ENCODE data around the gene UXT.
"Not testable (repeated sequence)": the region's sequence is repeated elsewhere in the genome, so short reads cannot be mapped to it uniquely, and the experiment has no call there.

Gene UXT, protein sequence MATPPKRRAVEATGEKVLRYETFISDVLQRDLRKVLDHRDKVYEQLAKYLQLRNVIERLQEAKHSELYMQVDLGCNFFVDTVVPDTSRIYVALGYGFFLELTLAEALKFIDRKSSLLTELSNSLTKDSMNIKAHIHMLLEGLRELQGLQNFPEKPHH

DNA sequence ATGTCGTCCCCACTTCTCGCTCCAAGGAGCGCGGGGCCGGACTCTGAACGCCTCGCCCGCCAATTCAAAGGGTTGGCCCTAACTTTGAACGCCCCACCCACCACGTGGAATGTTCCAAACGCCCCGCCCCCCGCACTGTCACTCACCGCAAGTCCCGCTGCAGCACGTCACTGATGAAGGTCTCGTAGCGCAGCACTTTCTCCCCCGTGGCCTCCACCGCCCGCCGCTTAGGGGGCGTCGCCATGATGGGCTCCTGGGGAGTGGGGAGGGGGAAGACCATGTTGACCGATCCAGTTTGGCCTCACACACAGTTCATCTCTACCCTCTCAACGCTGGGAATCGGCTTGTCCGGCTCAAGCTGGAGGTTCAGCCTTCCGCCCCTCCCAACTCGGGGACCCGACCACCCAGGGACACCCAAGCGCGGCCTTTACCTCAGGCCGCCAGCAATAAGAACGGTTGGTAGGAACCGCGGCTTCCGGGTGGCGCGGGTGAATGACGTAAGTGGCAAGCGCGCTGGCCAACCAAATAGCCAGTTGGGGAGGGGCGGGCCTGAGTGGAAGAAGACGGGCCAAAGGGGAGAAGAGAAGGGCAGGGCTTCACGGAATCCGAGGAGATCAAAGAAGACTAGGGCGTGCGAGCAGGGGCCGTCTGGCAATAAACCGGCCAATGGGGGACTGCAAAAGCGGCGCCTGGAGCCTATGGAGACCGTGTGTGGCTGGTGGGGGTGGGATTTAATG lies at the start of gene UXT:
Gene UXT, minus strand, starts transcription at position 497 of the 737 bp plus-strand sequence. Its CDS starts 253 bp downstream, at position 244.
- peak; percentile 75 for DNase-seq (ENCODE audit: low read depth, low spot score)

DNA sequence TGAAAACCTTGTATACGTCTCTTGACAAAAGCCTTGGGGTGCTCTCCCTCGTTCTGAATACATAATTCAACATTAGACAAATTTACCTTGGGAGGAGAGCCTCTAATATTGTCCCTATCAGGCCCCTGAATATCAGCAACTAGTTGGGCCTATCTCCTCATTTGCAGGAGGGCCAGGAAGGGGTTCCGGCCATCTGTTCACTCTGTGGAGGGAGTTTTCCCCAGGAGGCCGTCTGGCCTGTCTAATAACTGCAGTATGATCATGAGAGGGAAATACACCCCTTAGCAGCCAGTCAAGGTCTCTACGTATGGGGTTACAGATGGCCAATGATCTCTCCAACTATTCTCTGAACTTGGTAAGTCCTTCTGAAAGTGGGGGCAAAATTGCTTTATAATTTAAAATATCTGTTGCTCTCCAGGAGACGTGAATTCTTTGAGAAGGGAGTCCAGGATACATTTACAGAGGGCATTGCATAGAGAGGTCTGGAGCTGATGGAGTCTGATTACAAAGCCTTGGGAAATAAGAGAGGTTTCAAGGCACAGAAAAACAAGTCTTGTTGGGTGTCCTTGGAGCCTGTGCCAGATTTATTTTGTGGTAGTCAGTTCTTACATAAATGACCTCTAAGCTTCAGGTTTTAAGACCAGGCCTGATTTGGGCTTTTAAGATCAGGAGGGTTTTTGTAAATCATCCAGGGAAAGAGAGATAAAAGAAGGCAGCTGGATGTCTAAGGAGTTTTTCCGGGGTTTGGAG lies 48.2 kb upstream of the UXT start:
- DNase-seq (ENCODE audit: low read depth, low spot score), result no peak

DNA sequence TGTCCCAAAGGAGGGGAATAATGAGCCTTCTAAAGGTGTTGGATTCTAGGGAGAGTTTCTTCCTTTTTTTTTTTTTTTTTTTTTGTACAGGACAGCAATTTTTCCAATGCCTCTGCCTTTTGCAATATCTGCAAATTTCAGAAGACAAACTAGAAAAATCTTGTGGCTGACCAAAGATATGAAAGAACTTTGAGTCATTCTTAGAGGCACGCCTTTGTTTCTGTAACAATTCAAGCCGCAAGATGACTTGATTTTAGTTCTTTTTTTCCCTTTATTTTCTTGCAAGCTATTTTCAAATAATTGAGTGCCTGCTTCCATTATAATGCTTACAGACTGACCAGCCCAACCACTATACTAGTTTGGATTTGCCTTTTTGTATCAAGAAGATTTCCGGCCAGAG lies 47.6 kb upstream of the UXT start:
- DNase-seq (ENCODE audit: low read depth, low spot score), result no peak

DNA sequence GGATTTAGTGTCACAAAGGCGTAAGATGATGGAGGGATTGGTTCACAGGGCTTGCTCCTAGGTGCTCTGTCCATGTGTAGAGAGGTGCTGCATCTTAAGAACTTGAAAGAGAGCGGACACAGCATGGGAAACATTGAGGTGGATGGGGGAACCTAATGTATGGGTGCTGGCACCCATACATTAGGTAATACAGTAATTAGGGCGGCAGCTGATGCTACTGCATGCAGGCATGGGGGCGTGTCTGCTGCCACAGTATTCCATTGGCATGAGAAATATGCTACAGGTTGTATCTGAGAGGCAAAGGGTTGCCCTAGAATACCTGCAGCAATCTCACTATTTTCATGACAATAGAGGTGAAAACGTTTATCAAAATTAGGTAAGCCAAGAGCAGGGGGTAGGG lies 45.8 kb upstream of the UXT start:
- DNase-seq (ENCODE audit: low read depth, low spot score), result no peak

DNA sequence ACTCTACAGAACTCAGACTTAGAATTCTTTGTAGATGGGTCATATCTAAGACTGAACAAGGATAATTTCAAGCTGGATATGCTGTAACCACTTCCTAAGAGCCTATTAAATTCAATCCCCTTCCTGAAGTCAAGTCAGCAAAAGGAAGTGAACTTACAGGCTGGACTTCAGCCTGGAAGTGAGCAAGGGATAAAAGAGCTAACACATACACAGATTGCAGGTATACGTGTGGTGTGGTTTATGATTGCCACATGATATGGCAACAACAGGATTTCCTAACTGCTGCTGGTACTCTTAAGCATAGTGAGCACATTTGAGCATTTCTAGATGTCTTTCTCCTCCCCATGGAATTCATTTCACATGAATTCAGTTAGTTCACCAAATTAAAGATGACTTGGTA lies 38.2 kb upstream of the UXT start:
- no peak for DNase-seq (ENCODE audit: low read depth, low spot score)

DNA sequence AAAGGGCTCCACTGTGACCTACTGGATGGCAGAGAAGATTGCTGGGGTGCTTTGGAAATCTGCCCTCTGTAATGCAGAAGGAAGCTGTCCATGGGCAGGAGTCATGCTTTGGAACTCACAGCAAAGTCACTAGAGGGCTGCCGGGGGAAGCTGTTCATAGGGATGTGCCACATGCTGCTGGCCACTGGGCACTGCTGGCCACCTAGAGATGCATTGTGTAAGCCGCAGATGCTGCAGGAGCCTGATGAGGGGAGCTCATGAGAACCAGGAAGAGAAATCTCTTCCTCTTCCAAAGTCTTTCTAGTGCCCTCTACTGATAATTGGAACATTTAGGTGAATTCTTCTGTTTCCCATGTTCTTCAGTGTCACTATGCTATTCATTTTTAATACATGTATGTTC lies 31.2 kb upstream of the UXT start:
- no peak for DNase-seq (ENCODE audit: low read depth, low spot score)

DNA sequence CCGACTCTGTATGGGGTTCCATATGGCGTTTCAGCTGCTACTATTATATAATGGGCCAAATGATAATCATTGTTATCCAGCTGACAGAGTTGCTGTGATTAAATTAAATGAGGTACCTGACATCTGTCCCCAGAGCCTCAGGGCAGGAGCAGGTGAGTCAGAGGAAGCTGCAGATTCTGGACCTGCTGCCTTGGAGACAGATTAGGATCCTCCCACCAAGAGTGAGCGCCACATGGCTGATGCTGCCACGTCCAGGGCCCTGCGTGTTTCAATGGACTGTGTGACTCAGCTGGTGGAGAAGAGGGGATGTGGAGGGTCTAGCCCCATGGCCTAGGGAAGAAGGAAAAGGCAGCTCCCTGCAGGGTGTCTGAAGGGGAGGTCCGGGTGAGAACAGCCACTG lies 28.3 kb upstream of the UXT start:
- DNase-seq (ENCODE audit: low read depth, low spot score), result no peak

DNA sequence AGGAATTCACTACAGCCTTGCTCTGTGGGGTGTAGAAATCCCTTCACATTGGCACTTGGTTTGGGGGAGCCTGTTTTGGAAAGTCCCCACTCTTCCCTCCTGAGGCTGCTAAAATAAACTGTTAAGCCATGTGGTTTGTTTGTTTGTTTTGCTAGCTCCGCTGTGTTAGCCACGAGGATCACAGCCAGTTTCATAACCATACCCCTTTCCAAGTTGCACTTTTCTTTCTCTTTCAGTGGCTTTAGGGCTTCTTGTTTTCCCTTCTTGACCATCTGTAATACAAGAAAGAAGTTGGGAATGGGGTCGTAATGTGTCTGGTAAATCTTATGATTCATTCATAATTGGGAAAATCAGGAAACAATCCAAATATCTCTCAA lies 24.8 kb upstream of the UXT start:
- DNase-seq (ENCODE audit: low read depth, low spot score), result no peak

DNA sequence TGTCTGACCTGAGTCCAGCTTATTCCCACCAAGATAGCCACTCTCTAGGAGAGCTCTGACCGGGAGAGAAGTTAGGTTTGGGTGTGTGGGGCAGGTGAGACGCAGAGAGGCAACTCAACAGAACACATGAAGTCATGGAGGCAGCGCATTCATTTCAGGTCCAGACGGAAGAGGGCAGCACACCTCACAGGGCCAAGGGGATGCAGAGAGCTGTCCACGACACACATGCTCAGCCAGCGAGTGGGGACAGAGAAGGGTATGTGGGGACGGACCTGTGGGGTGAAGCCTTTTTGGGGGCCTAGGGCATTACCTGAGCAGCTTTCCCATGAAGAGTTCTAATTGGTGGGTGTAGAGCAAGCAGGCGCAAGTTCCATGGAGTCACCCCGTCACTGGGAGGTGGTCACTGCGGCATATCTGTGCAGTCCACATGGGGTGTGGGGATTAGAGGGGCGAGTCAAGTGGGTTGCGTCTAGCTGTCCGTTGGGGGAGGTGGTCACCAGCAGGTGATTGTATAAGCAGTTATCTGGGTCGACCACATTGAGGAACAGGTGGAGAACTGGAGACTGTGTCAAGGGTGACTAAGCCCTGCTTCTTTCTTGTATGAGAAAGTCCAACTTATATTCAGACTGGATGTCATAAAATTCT lies 24.3 kb upstream of the UXT start:
- DNase-seq (ENCODE audit: low read depth, low spot score), result no peak

DNA sequence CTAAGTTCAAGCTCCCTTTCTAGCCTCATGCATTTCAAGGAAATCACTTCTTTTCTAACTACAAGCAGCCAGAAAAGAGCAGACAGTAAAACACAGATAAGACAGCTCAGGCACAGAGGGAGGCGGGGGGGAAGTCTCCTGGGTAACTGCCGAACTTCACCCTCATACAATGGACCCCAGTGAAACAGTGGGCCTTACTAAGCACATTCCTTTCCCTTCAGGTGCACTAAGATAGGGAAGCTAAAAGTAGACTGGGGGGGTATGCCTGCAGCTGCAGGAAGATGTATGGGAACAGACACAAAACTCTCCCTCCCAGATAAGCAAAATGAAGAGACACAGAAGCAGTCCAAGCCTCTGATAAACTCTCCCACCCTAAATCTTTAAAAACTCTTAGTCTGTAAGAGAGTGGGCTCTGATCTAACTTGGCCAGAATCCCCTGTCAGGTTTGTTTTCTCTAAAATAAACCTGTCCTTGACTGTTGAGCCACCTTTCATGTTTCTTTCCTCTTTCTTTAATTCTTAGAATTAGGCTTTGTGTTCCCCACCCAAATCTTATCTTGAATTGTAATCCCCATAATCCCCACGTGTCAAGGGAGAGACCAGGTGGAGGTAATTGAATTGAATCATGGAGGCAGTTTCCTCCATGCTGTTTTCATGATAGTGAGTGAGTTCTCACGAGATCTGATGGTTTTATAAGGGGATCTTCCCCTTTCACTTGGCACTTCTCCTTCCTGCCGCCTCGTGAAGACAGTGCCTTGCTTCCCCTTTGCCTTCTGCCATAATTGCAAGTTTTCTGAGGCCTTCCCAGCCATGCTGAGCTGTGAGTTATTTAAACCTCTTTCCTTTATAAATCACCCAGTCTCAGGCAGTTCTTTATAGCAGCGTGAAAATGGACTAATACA lies 17.2 kb upstream of the UXT start:
- not testable (repeated sequence) for DNase-seq (ENCODE audit: low read depth, low spot score)

DNA sequence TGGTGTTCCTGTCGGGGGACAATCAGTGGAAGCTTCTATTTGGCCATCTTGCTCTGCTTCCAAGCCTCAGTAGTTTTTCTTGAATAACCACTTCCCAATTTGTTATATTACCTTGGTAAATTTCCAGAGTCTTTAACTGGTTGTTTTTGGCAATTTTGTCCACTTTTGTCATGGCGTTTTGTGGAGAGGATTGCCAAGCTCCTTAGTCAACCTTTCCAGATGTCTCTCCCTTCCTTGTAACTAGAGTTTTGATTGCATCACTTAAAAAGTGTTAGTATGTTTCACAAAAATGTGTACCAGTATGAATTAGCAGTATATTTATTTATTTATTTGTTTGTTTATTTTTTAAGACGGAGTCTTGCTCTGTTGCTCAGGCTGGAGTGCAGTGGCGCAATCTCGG lies 15.8 kb upstream of the UXT start:
- DNase-seq (ENCODE audit: low read depth, low spot score), result no peak

DNA sequence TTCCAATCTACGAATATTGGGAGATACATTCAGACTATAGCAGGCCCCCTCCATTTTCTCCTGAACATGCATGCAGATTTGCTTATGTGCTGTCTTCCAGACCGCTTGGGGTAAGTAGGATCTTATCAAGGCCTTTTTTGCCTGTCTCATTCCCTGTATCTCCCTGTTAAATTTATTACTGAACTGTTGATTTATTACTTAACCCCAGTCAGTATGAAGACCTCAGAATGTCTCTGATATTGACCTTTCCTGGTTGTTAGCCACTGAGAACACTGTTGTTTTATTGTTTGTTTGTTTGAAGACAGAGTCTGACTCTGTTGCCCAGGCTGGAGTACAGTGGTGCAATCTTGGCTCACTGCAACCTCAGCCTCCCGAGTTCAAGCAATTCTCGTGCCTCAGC lies 6.8 kb upstream of the UXT start:
- DNase-seq (ENCODE audit: low read depth, low spot score), result not testable (repeated sequence)

DNA sequence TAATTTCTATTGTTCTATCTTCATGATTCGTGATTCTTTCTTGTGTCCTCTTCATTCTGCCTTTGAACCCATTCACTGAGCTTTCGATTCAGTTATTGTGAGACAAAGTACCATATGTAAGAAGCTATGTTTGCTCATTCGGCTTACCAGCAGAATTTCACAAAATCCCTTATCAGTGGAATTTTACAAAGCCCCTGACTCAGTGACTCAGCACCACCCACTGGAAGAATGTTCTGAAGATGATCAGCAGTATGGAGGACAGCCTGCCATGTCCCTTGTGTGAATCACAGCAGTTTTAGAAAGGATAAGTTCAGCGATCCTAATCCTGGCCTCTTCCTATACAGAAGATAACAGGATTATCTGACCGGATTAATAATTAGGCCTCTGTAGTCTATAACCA lies 5.8 kb upstream of the UXT start:
- DNase-seq (ENCODE audit: low read depth, low spot score), result no peak

DNA sequence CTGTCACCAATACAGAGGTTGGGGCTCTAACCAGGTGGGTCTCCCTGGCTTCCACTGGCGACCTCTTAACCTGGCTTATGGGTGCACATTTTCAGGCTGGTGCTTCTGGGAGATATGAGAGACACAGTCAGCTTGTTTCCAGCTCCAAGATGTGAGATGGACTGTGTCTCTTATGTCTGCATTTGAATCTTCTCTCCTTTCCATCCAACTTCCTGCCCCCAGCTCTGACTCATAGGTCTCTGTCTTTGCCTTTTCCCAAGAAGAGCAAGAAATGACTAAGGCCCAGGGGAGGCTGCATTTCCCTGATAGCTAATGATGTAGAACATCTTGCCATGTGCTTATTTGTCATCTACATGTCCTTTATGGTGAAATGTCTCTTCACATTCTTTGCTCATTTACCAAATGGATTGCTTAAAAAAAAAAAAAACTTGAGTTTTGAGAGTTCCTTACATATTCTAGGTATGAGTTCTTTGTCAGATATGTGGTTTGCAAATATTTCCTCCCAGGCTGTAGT lies 3.2 kb upstream of the UXT start:
- no peak for DNase-seq (ENCODE audit: low read depth, low spot score)

DNA sequence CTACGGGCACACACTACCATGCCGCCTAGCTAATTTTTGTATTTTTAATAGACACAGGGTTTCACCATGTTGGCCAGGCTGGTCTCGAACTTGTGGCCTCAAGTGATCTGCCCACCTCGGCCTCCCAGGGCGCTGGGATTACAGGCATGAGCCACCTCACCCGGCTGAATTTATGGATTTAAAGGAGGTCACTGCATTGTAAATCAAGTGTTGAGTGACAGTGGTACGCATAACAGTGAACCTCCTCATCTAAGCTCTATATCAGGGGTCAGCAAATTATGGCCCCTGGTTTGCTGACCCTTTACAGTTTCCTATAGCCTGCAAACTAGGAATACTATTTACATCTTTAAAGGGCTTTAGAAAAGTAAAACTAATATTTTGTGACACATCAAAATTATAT lies 2.6 kb upstream of the UXT start:
- DNase-seq (ENCODE audit: low read depth, low spot score), result no peak

DNA sequence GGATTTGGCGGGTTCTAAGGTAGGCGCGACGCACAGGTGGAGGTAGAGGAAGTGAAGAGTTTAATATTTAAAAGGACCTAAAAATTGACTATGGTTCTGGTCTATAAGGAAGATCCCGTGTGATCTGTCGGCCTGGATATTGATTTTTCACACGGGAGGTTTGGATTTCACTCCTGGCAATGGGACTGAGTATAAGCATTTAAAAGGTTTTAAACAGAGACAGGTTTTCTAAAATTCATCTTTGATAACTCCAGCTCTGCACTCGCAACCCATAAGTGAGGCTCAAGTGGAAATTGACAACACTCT lies 394 bp upstream of the UXT start:
- DNase-seq (ENCODE audit: low read depth, low spot score), result no peak

DNA sequence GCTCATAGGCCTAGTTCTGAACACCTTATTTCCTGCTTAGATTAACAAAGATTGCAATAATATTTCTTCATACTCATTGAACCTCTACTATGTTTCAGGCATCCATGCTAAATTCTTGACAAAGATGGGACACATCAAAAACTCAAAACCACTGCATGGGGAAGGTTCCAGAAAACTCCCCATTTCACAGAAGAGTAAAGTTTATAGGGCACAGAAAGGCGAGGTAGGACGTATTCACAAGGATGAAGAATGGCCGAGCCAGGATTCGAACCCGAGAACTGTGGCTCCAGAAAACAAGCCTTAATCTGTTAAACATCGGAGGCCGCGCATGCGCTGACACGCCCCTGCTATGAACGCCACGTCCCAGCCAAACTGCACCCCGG lies 688 bp downstream of the UXT start:
- no peak for DNase-seq (ENCODE audit: low read depth, low spot score)

DNA sequence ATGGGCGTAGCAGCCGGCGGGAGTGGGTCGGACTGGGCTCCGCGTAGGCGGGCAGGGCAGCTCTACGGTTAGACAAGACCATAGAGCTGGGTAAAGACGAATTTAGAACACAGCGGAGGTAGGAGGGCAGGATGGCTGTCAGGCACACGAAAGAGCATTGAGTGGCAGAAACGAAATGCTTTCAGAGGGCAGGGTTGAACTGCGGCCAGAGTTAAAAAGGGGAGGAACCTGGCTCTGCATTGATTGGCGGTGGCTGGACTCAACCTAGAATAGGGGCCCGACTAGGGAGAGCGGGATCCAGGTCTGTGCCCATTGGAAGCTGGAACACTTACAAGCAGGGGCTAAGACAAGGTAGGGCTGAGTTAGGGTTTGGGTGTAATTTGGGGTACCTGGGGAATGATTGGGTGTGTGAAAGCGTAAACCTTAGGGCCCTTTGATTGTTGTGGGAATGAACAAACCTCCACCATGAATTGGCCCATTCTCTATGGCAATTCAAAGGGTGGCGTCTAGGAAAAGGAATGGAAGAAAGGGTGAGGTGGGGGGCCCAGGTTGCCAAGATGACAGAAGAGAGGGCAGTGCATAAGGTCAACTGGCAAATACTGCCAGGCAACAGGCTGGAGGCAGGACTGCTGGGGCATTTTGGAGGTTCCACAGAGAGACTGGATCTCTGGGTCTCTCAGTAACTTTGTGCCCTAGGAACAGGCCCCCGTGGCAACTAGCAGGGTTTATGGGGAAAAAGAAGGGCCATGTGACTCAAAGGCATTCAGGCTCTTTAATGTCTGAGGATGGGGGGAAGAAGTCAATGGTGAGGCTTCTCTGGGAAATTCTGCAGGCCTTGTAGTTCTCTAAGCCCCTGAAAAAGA lies 7.7 kb downstream of the UXT start:
- DNase-seq (ENCODE audit: low read depth, low spot score), result no peak

DNA sequence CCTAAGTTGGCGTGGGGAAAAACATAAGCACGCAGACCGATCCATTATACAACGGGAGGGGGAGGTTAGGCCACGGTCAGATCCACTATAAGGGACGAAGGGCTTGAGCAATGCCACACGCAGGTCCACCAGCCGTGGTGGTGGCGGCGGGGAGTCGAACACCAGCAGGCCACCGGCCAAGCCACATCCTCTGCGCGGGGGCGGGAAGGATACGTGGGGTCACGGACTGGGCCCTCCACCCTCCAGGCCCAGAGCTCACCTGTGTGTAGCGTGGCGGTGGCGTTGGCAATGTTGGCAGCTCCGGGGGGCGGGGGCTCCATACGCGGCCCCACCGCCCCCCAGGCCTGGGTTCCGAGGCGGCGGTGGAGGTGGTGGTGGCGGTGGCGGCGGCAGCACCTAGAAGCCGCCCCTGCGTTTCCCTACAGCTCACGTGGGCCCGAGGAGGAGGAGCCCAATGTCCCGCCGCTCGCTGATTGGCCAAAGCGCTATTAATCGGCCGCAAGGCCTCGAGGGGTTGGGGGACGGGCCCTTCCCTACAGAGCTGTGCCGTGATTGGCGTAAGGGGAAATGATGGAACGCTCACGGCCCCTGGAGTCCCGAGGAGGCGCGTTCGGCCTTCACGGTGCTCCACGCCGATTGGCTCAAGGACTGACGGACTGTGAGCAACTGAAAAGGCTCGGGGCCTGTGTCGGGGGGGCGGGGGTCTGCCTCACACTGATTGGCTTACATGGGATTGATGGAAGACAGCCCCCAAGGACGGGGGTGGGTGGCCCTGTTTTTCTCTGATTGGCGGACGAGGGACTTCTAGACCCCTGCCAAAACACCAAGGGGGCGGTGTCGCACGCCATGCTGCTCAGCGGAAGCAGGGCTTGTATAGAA lies 8.6 kb downstream of the UXT start, which contains the start of gene ELK1:
Gene ELK1, minus strand, starts transcription at position 400 of the 879 bp plus-strand sequence. CDS start 9,122 bp downstream, outside the sequence.
- peak; percentile 86 for DNase-seq (ENCODE audit: low read depth, low spot score)
